Right lobe of liver (tissue), 4 donors: Measurements from ENCODE around the gene MAP7D1.

Experiments
- POLR2A ChIP-seq: fragments of 450-650 bp; IDR thresholded peaks from one replicate; pipeline ENCODE4 v1.6.1; 2017; ENCODE audit warnings: antibody characterized with exemption, mild to moderate bottlenecking
- TF ChIP-seq, protein P1 (sequence below), 4 donors: fragments of 200-600 bp in 3 of 4; fragments of 450-650 bp in 1 of 4; IDR thresholded peaks; one replicate each; pipeline versions ENCODE4 v1.5.1 to v1.8.0; 2016 to 2022; ENCODE audit warnings: antibody characterized with exemption in 4 of 4, mild to moderate bottlenecking in 2 of 4
- donor health status: DM: no; HTN: no; CAD: no.
- donor health status: DM: no; HTN: no; CAD: no.
- donor health status: DM: no; HTN: yes; CAD: no.

DNA sequence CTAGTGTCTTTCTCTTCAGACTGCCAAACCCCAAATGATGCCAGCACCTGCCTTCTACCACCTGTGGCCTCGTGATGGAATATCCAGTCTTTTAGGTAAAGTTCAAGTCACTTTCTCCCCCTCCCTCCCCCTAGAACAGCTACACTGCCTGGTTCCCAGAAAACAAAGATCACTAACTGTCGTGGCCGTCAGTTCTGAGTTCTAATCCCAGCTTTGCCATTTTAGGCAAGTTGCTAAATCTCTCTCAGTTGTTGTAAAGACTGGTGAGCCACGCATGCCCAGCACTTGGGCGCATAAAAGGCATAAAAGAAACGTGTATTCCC lies 6.0 kb upstream of the MAP7D1 start:
- TF ChIP-seq, protein P1, sequence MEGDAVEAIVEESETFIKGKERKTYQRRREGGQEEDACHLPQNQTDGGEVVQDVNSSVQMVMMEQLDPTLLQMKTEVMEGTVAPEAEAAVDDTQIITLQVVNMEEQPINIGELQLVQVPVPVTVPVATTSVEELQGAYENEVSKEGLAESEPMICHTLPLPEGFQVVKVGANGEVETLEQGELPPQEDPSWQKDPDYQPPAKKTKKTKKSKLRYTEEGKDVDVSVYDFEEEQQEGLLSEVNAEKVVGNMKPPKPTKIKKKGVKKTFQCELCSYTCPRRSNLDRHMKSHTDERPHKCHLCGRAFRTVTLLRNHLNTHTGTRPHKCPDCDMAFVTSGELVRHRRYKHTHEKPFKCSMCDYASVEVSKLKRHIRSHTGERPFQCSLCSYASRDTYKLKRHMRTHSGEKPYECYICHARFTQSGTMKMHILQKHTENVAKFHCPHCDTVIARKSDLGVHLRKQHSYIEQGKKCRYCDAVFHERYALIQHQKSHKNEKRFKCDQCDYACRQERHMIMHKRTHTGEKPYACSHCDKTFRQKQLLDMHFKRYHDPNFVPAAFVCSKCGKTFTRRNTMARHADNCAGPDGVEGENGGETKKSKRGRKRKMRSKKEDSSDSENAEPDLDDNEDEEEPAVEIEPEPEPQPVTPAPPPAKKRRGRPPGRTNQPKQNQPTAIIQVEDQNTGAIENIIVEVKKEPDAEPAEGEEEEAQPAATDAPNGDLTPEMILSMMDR (IDR thresholded peaks at IDR 0.05): no peak
- TF ChIP-seq POLR2A: no peak
